Tibial nerve (tissue), 4 donors: ENCODE measurements around the gene FBXW8.

Source experiments
- EP300 ChIP-seq, 2 donors: sonication (generic); formaldehyde crosslinking; IDR thresholded peaks; one replicate each; pipeline ENCODE4 v1.6.1; 2017; ENCODE audit warnings: antibody characterized with exemption in 2 of 2, mild to moderate bottlenecking in 1 of 2
- POLR2A ChIP-seq, 2 donors: fragments of 450-650 bp; IDR thresholded peaks; one replicate each; pipeline ENCODE4 v1.6.1; 2017; ENCODE audit warnings: antibody characterized with exemption in 2 of 2, mild to moderate bottlenecking in 2 of 2, moderate library complexity in 2 of 2
- TF ChIP-seq, protein P1 (sequence below), 5 experiments: fragments of 200-600 bp in 3 of 5; fragments of 450-650 bp in 2 of 5; sonication (generic) in 3 of 5; IDR thresholded peaks; one replicate each; pipeline ENCODE4 v1.5.1; 2016 to 2019; ENCODE audit warnings: antibody characterized with exemption in 5 of 5, mild to moderate bottlenecking in 3 of 5, moderate library complexity in 2 of 5

DNA sequence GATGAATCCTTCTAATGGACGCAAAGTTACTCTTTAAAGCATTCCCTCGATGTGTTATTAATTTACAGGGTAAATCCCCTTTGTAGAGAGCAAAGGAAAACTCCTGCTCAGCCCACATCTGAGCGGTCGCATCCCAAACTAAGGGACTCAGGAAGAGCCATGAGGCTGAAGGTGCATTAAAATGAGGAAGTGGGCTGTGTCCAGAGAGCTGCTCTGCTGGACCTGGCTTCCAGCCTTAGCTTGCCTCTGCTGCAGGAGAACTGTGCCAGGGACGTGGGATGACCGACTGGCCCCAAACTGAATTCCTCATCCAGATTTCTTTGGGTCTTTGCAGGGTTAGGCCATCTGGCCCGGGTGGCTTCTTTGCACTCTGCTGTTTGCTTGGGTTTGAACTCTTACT lies 88.3 kb downstream of the FBXW8 start:
- no peak for TF ChIP-seq POLR2A (IDR thresholded peaks at IDR 0.05)
- TF ChIP-seq, protein P1, sequence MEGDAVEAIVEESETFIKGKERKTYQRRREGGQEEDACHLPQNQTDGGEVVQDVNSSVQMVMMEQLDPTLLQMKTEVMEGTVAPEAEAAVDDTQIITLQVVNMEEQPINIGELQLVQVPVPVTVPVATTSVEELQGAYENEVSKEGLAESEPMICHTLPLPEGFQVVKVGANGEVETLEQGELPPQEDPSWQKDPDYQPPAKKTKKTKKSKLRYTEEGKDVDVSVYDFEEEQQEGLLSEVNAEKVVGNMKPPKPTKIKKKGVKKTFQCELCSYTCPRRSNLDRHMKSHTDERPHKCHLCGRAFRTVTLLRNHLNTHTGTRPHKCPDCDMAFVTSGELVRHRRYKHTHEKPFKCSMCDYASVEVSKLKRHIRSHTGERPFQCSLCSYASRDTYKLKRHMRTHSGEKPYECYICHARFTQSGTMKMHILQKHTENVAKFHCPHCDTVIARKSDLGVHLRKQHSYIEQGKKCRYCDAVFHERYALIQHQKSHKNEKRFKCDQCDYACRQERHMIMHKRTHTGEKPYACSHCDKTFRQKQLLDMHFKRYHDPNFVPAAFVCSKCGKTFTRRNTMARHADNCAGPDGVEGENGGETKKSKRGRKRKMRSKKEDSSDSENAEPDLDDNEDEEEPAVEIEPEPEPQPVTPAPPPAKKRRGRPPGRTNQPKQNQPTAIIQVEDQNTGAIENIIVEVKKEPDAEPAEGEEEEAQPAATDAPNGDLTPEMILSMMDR (IDR thresholded peaks at IDR 0.05): no peak
- no peak for TF ChIP-seq EP300 (IDR thresholded peaks at IDR 0.05)
